IMR-90 (cell line): ENCODE results near the gene GLT8D2.

ENCODE experiments used
- BHLHE40 ChIP-seq: fragments of 150-350 bp; IDR thresholded peaks from 2 replicates; pipeline ENCODE4 v1.6.1; 2016; ENCODE audit warnings: mild to moderate bottlenecking, low read depth, low read length
- CEBPB ChIP-seq: IDR thresholded peaks from 2 replicates; pipeline ENCODE4 v1.6.1; 2012; ENCODE audit warnings: low read depth, low read length, improper control_type of control experiment
- CHD1 ChIP-seq: IDR thresholded peaks from 2 replicates; pipeline ENCODE4 v1.6.1; 2012; ENCODE audit warnings: low read depth, low read length, improper control_type of control experiment
- MAZ ChIP-seq: IDR thresholded peaks from 2 replicates; pipeline ENCODE4 v1.6.1; 2012; ENCODE audit warnings: low read depth, mild to moderate bottlenecking, low read length, improper control_type of control experiment, moderate library complexity, borderline replicate concordance
- MXI1 ChIP-seq: IDR thresholded peaks from 2 replicates; pipeline ENCODE4 v1.6.1; 2012; ENCODE audit warnings: low read depth, mild to moderate bottlenecking, low read length, moderate library complexity, borderline replicate concordance
- NFE2L2 ChIP-seq: fragments of 150-350 bp; IDR thresholded peaks from 2 replicates; pipeline ENCODE4 v1.6.1; 2016; ENCODE audit warnings: low read depth, mild to moderate bottlenecking, low read length
- POLR2A ChIP-seq: IDR thresholded peaks from 2 replicates; pipeline ENCODE4 v1.6.1; 2012; ENCODE audit warnings: mild to moderate bottlenecking, low read depth, low read length
- RAD21 ChIP-seq: IDR thresholded peaks from 2 replicates; pipeline ENCODE4 v1.6.1; 2012; ENCODE audit warnings: low read length, improper control_type of control experiment
- RCOR1 ChIP-seq: IDR thresholded peaks from 2 replicates; pipeline ENCODE4 v1.6.1; 2012; ENCODE audit warnings: mild to moderate bottlenecking, low read length, improper control_type of control experiment; ENCODE audit not compliant: insufficient replicate concordance
- SMC3 ChIP-seq: fragments of 150-350 bp; IDR thresholded peaks from 2 replicates; pipeline ENCODE4 v1.6.1; 2016; ENCODE audit warnings: low read depth, mild to moderate bottlenecking, antibody characterized with exemption, low read length, moderate library complexity
- TF ChIP-seq, protein P1 (sequence below): conservative IDR thresholded peaks from 2 replicates; pipeline ENCODE4 v1.5.1; 2012; ENCODE audit warnings: mild to moderate bottlenecking, low read depth, low read length, improper control_type of control experiment
- TF ChIP-seq, protein P2 (sequence below): fragments of 150-350 bp; IDR thresholded peaks from 2 replicates; pipeline ENCODE4 v1.6.1; 2016; ENCODE audit warnings: low read depth, mild to moderate bottlenecking, low read length, moderate library complexity, borderline replicate concordance
- TF ChIP-seq, protein P3 (sequence below): fragments of 150-350 bp; IDR thresholded peaks from 2 replicates; pipeline ENCODE4 v1.6.1; 2017; ENCODE audit warnings: mild to moderate bottlenecking, antibody characterized with exemption, low read length, low read depth

DNA sequence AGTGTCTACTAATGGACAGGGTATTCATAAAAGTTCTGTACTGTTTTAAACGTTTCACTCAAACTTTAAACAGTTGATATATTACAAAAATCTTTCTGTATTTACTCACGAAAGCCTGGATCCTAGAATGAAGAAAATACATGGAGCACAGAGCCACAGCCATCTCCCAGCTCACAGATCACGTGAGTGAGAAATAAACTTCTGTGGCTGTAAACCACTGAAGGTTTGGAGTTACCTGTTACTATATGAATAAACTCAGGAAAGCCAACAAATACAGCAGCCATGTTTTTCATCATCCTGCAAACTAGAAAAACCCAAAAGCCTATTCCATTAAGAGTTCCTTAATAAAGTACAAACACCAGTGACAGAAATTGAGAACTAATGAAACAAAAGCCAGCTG lies 85.2 kb downstream of the GLT8D2 start:
- TF ChIP-seq, protein P1, sequence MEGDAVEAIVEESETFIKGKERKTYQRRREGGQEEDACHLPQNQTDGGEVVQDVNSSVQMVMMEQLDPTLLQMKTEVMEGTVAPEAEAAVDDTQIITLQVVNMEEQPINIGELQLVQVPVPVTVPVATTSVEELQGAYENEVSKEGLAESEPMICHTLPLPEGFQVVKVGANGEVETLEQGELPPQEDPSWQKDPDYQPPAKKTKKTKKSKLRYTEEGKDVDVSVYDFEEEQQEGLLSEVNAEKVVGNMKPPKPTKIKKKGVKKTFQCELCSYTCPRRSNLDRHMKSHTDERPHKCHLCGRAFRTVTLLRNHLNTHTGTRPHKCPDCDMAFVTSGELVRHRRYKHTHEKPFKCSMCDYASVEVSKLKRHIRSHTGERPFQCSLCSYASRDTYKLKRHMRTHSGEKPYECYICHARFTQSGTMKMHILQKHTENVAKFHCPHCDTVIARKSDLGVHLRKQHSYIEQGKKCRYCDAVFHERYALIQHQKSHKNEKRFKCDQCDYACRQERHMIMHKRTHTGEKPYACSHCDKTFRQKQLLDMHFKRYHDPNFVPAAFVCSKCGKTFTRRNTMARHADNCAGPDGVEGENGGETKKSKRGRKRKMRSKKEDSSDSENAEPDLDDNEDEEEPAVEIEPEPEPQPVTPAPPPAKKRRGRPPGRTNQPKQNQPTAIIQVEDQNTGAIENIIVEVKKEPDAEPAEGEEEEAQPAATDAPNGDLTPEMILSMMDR, result no peak
- no peak for TF ChIP-seq RCOR1
- TF ChIP-seq CEBPB, result no peak
- no peak for TF ChIP-seq RAD21
- TF ChIP-seq POLR2A, result no peak
- TF ChIP-seq, protein P2, sequence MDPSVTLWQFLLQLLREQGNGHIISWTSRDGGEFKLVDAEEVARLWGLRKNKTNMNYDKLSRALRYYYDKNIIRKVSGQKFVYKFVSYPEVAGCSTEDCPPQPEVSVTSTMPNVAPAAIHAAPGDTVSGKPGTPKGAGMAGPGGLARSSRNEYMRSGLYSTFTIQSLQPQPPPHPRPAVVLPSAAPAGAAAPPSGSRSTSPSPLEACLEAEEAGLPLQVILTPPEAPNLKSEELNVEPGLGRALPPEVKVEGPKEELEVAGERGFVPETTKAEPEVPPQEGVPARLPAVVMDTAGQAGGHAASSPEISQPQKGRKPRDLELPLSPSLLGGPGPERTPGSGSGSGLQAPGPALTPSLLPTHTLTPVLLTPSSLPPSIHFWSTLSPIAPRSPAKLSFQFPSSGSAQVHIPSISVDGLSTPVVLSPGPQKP, result no peak
- no peak for TF ChIP-seq CHD1
- TF ChIP-seq, protein P3, sequence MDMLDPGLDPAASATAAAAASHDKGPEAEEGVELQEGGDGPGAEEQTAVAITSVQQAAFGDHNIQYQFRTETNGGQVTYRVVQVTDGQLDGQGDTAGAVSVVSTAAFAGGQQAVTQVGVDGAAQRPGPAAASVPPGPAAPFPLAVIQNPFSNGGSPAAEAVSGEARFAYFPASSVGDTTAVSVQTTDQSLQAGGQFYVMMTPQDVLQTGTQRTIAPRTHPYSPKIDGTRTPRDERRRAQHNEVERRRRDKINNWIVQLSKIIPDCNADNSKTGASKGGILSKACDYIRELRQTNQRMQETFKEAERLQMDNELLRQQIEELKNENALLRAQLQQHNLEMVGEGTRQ, result 0 out of 2 replicates have a peak, but pooled peaks have one; percentile 29
- TF ChIP-seq NFE2L2, result no peak
- no peak for TF ChIP-seq SMC3
- TF ChIP-seq MAZ, result no peak
- TF ChIP-seq BHLHE40, result no peak
- TF ChIP-seq MXI1, result no peak
